NCI-H1694 (cell line): Measurements from ENCODE around the gene SMOC2.

Experiments
- DNase-seq: peaks from one replicate; lab custom pipeline; 2025; lab: John Stamatoyannopoulos, UW

Gene SMOC2

DNA sequence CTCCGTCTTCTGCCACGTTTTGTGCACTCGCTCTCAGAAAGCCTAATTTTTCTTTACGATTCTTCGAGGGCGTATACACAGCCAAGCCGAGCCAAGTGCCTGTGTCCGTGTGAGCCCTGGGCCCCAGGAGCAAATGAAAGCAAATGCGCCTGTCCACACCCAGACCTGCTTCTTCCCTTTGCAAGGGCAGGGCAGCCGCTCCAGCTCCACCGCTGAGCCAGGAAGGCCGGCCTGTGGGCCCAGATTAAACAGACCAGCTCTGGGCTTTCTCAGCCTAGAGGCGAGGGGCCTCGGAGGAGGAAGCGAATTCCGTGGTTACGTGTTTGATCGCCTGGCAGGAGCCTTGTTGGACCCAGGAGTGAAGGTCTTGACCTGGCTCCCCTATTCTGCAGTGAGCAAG is 184.6 kb downstream of the SMOC2 start:
- no peak for DNase-seq

DNA sequence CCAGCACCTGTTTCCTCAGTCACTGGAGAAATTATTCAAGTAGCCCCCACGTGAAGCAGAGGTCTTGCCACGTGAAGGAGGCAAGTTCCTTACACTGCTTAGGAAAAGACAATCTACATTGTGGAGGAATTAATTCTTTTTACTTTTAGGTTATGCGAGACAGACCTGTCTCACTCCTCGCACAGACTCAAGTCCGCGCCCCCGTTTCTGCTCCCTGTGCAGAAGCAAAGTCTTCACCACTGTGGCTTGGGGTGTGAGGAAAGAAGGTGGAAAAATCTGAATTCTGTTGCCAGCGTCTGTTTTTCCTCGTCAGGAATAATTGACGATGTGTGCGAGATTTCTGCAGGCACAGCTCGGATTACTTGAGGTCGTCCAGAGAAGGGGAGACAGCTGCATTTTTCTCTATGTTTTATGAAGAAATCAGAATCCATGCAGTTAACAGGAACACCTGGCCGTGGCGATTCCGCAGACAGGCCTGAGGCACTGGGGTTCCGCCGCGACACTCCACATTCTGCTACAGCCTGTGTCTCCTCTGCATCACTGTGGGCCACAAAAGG is 185.1 kb downstream of the SMOC2 start:
- no peak for DNase-seq

DNA sequence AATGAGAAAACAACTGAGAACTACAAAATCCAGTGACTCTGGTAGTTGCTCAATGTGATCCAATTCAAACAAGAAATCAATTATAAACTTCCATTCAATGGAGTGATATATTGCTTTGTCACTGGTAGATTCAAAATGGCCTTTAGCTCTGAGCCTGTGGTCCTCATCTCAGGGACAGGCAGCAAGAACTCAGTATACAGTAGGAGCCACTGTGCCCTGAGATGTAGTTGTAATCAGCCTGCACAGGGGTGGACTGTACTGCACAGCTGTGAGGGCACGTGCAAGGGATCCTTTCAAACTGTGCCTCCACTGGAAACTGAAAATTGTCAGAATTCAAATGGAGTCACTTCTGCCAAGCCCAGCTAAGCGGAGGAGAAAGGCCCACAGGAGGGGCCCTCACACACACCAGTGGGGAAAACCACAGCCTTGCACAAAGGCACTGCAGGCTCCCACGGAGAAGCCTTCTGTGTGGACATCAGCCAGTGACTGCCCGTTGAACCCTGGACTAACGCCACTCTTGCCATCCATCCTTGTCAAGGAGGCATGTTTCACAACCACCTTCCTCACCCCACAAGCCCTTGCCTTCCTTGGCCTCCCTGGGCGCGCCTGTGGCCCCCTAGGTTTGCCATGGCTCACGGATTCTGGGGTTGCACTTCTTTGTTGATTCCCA is 186.7 kb downstream of the SMOC2 start:
- DNase-seq: no peak

DNA sequence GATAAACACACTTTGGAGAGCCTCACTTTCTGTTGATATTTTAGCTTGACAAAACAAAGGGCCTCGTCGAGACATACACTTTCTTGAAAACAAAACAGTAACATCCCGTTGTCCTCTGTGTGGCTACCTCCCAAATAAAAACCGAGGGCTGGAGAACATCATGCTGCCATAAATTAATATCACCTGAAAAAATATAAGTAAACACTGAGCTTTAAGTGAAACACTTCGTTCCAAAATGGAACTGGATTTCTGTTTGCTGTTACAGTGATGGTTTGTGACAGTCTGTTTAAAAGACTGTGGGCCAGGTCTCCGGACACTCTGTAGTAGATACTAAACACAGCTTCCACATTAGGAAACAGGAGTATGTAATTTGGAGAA is 187.2 kb downstream of the SMOC2 start:
- no peak for DNase-seq

DNA sequence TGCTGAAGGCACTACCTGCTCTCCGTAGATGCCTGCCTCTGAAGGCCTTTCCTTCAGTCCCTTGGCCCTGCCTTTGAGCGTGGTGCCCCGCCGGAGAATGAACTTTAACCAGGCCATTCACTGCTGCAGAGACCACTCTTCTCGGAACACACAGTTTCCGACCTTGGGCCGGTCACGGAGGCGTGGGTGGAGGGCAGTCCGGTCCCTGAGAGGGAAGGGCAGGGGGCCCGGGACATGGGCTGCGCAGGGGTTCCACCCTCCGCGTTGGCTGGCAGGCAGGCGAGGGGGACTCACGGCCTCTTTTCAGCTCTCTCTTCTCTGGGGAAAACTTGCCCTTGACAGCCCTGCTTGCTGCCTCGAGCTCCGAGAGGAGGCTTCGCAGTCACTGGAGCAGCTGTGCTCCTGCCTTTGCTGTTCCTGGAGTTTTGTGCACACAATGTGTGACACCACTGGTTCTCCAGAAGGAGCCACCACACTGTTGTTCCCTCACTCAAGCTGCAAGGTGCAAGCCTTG is 187.8 kb downstream of the SMOC2 start:
- no peak for DNase-seq

DNA sequence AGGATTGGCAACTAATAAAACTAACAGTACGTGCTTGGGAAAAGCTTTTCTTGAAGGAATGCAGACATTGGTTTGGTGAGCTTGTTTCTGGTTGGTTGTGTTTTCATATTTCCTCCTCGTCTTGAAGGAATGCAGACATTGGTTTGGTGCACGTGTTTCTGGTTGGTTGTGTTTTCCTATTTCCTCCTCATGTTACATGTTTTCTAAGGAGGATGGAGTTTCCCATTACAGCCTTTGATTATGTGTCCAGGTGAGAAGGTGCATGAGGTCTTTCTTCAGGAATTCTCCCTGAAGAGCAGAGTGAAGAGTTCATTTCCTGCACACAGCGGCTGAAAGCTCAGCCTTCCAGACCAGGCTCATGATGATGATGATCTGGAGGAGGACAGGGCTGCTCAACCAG is 190.6 kb downstream of the SMOC2 start:
- no peak for DNase-seq

DNA sequence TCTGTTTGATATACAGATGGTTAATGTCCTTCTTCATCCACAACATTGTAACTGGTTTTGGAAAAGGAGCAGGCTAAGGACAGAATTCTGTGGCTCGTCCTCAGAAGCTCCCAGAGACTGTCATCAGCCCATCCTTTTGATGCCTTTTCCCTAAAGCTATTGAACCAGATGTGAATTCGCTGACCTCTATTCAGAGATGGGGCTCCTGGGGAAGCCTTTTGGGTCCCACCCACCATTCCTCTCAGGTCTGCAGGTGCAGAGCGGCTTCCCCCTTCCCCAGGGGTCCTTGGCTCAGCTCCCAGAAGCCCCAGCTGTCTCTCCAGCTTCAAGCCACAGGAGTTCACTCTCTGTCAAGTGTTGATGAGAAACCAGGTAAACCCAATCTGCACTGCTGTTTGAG is 191.7 kb downstream of the SMOC2 start:
- DNase-seq: no peak

DNA sequence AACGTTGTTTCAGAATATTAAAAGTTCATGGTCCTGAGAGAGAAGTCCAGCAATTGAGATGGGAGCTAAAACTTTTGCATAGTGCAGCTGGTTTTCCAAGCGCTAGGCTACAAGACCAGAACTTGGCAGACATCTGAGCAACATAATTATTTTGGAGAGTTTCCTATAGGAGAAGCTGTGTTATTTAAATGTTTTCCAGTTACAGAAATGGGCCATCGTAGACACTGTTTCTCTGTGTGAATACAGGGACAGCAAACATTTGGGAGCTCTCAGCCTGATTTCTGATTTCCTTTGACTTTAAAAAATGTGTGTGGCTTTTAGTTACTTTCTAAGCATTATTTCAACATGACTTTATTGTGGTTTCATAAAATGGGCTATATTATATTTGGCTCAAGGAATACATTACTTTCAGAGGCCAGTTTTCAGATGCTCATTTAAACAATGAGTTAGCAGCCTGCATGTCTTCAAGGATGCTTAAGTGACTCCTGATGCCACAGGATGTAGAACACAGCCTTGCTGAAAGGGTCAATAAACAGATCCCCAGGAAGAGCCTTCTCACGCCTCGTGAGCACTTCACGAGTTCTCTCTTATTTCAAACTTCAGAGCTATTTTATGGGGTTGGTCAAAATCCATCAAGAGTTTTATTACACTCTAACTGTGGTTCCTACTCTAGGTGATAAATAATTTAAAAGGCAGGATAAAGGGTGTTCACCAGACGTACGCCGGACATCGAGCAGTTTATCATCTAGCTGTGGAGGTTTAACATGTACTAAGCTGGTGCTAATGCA is 193.8 kb downstream of the SMOC2 start:
- no peak for DNase-seq

DNA sequence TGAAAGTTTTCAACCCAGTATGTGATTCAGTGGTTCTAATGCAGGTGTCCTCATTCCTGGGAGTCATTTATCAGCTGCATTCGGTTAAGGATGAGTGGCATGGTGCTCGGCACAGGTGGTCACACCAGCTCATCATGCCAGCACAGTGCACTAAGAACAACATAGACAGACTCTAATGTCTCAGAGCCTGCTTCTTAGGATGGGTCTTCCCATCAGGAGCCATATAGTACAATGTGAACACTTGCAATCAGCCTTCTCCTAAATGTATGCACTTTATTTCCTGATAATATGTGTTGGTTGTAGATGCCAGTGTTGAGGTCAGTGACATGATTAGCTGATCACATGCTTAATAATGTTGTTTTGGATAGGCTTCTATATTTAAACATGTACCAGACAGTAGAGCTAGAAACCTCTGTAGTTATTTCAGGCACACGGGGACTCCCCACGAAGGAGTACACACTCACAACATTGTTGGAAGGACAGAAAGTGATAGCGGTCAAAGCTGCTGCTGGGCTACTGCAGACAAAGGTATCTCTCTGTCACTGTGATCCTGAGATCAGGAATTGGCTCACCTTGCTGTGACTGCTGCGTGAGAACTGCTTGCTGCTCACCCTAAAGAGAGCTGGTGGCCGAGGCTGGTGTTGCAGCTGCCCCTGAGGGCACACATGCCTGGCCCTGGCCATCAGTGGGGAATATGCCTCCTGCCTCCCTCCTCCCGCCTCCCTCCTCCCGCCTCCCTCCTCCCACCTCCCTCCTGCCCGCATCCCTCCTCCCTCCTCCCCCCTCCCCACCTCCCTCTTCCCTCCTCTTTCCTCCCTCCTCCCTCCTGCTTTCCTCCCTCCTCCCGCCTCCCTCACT is 195.4 kb downstream of the SMOC2 start:
- DNase-seq: no peak

DNA sequence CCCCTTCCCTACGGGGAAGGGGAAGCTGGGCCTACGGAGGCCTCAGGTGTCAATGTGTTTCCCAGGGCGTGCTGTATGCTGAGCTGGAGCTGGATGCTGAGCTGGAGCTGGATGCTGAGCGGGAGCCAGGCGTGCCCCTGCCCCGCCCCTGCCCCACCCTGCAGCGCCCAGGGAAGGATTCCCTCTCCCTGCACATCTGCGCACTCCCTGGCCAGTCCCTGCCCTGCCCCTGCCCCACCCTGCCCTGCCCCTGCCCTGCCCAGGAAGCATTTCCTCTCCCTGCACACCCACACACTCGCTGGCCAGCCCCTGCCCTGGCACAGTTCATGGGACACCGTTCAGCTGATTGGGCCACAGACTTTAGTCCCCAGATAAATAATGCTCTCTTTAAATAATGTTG is 196.8 kb downstream of the SMOC2 start:
- DNase-seq: no peak

DNA sequence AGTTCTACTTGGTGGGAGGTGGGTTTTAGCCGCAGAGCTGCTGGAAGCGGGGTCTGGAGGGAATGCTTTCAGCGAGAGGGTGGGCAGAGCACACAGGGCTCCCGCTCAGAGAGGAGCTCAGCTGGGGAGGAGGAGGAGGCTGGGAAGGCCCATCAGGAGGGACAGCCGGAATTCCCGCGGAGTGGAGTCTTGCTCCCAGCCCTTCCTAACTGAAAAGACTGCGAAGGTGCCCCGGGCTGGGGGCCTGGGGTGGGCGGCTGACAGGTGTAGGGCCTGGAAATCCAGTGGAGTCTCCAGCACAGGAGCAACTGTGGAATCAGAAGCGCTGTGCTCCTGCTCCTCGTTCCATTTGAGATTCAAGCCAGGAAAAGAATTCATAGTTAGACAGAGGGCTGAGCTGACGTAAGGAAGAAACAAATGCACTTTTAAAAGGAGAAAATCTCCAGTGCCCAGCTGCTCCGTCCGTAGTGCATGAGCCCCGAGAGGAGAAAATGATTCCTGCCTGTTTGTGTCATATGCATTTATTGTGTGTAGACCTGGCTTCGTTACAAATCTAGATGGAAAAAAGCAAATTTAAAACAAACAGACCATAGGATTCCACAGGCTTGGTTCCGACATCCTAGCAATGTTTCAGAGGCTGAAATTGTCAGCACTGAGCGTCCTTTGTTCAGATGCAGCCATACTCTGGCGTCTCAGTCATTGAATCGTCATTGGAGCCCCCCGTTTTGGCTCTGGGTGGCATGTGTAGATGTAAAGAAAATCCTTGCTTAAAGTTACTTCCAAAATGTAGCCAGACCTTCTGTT is 197.7 kb downstream of the SMOC2 start:
- no peak for DNase-seq

DNA sequence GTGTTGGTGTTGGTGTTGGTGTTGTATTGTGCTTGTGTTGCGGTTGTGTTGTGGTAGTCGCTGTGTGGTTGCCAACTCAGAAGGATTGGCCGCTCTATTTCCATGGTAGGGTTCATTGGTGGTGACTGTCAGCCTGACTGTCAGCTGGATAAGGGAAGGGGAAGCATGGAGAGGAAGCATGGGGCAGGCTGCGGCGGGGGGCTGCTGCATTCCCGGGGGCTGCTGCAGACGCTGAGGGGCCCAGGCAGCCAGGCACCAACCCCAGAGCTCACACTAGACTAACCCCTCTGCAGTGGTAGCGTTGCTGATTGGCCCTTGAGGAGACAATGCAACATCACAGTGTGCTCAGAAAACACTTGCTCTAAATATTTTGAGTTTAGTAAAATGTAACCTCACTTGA is 199.2 kb downstream of the SMOC2 start:
- no peak for DNase-seq

DNA sequence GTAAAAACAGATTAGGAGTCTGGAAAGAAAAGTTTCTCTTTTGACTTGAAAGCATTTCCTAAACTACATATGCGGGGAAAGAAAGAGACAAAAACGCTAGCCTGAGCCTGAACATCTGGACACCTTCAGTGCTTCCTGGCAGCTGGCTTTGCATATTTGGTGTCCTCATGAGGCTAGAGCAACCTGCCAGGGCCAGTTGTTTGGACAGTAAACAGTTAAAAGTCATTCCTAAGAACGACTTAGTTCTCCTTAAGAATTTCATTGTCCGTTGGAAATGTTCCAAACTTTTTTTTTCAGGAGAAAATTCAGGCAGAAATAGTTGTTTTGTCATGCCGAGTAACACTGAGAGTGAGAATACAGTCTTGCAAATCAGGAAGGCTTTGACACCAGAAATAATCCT is 199.8 kb downstream of the SMOC2 start:
- DNase-seq: no peak

DNA sequence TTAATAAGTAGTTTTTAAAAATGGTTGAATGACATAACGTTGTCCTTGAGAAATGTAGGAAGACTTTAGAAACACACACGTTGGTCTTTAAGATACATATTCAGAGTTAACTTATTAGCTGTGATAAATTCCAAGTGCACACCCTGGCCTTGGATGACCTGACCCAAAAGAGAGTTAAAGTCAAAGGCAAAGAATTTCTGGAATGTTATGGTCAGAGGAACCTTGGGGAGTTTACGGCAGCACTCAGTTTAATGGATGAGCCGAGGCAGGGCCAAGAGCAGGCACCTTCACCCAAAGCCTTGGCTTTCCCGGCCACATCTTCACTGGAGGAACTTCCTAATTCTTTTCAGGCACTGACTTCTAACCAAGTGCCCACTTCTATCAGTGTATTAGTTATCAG is 200.5 kb downstream of the SMOC2 start:
- DNase-seq: no peak

DNA sequence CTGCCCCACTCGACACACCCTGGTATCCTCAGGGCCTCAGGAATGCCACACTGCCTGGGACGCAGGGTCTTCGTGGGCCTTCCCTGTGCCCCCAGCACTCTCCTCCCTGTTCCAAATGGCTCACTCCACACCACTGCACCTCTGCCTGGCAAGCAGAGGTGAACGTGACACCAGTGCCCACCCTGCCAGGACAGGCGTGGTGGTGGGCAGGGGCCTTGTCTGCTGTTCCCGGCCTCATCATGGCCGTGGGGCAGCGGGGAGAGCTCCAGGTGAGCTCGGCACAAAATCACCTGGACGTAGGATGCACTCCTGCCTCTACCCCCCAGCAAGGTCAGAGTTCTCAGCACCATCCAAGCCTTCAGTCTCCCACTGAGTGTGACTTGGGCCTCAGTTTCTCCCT is 202.4 kb downstream of the SMOC2 start:
- no peak for DNase-seq

DNA sequence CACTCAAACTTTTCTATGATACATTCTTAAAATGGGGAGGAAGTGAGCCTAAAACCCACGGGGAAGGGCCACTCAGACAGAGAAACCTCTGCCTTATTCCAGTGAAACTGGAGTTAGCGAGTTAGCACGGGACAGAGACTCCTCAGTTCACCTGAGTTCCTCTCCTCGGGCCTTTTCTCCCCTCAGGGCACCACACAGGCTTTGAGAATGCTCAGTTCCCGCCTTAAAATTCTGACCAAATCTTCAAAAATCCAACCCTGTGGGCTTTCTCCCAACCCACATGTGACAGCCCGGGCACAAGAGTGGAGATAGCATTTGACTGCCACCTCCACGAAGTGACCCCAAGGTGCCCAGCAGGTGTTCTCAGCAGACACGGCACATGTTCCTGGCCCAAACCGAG is 204.3 kb downstream of the SMOC2 start:
- no peak for DNase-seq

DNA sequence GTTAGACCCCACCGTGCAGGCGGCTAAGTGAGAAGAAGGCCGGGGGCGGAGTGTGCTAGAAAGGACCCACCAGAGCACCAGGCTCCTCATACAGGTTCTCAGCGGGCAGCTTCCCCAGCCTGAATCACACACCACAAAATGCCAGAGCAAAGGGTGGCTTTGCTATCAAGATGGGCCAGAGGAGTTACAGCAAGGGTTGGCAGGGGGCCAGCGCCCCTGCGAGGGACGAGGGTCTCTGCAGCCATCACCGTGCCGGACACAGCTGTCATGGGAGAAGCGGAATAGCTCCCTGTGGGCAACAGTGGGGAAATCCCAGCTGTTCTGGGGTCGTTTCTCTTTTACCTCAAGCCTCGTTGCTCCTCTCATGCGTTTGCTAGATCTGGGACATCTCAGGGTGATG is 206.3 kb downstream of the SMOC2 start:
- DNase-seq: no peak

DNA sequence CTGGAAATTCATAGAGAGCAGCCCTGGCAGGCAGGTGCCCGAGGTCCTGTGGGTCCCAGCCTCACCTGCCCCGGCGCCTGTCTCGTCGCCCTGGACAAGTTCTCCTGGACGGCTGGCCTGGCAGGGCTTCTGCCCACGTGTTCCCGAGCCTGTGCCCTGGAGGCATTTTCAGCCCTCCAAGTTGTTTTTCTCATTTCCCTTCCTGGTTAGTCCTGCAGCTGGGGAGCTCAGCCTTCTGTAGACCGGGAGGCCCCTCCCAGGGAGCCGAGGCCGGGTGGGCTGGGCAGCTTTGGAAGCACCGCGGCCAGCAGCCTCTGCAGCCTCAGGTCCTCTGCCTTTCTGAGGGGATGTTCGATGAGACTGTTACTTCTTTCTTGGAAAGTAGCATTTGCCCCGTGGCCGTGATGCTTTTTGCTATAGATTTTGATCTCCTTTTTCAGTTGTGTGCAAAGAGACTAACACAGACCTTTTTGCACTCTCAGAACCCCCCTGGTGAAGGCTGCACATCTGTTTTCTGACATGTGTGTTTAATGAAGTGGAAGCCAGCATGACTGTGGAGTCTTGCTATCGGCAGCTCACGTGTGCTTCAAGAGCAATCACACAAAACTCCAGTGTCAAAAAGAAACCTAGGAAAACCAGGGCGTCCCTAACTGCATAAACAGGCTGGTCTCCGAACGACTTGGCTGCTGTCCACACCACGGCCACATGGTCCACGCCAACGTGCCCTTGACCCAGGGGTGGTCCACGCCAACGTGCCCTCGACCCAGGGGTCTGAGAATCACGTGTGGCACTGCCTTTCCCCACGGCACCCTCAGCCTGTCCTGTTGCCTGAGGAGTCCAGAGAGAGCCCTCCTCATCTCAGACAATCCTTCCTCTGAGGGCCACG is 207.5 kb downstream of the SMOC2 start:
- DNase-seq: no peak

DNA sequence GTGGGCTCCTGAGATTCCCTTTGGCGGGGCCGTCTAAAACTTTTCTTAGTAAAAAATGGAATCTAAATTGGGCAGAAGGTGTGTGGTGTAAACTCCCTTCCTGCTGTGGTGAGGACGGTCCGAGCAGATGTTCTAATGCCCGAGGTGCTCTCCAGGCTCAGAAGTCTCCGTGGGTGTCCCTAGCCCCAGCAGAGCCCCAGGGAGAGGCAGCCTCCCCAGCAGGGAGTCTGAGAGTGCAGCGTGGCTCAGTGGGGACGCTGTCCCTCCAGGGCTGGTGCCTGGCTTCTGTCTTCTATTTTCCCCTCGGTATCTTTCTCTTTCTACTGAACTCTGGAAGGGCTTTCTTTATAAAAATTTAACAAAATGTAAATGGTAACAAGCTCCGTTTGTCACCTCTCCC is 208.2 kb downstream of the SMOC2 start:
- DNase-seq: no peak

DNA sequence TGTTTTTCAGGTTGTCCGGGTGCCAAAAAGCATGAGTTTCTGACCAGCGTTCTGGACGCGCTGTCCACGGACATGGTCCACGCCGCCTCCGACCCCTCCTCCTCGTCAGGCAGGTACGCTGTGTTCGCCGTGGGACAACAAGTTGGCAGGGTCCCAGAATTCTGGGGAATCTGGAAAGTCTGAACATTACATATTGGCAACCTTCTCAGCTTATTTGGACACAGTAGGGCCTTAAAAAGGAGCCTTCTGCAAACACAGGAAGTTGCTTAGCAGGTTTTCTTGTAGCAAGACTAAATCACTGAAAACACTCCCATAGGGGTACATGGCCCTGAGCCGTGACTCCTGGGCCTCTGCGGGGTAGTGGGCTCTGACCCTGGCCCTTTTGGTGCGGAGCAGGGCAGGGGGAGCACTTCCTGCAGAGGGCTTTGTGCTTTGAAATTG is 209.7 kb downstream of the SMOC2 start:
- DNase-seq: no peak
